ENCODE results near the gene ZBTB25. TPM values are rescaled to one million over a fixed set of nuclear protein-coding genes. Genes with fewer than 3 reads are reported as not detected.
A peak's percentile ranks its signal among the peaks of the same experiment; 100 is the strongest.

The ZBTB25 gene
- total RNA-seq, 2 experiments from 2014 or later = 51.2 to 55.3 TPM

DNA sequence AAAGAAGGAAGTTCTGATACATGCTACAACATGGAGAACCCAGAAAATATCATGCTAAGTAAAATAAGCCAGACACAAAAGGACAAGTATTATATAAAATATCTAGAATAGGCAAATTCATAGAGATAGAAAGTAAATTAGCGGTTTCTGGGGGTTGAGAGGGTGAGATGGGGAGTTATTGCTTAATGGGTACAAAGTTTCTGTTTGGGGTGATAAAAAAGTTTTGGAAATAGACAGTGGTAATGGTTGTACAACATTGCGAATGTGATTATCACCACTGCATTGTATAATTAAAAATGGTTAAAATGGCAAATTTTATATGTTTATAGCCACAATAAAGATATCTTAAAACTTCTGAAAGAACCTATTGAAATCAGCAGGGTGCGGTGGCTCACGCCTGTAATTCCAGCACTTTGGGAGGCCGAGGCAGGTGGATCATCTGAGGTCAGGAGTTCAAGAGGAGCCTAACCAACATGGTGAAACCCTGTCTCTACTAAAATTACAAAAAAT, 15.0 kb downstream of the ZBTB25 start:
- Mint-ChIP-seq H3K36me3 (peaks cover 33% of the 10 kb centered on the region), H3K4me1 (peaks cover 19% of the 10 kb centered on the region), H3K27me3 (no peaks in the 10 kb centered on the region), H3K27ac (no peak overlapping the region), H3K4me3 (no peak overlapping the region), H3K9me3 (no peaks in the 10 kb centered on the region)
- DNase-seq (no peak), ATAC-seq (ENCODE audit: low read depth) (no peak)
- POLR2A ChIA-PET = interaction anchor here (0.6 to 1.0 kb wide), 2 partner anchors 12 to 23 kb away, joined by 3 to 4 read pairs; no protein-coding TSS in a partner anchor

DNA sequence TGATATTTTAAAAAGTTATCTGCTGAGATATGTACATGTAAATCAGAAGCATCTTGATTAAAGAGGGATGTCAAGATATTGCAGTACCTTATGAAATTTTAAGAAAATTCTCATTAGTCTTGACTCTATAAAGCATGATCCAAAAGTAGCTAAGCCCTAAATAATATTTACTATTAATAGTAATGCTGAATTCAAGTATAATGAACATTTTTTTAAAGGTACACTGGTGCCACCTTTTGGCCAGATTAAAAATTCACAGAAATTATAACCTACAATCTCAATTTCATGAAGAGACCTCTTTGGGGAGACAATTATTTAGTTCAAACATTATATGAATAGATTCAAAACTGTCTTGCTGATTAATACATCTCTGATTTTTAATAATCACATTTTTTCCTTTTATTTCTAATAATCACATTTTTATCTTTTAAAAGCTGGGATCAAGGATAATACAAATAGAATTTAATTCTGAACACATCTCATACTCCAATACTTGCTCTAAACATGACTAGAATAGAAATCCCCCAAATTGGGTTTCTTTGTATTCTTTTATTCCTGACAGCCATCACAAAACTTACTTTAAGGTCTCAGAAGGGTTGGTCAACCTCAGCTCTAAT, 24.9 kb downstream of the ZBTB25 start:
- H3K27ac Mint-ChIP-seq = no peak overlapping the region
- no peak overlapping the region for H3K4me3 Mint-ChIP-seq
- H3K27me3 Mint-ChIP-seq = no peaks in the 10 kb centered on the region
- peaks cover 2% of the 10 kb centered on the region for H3K4me1 Mint-ChIP-seq
- H3K36me3 Mint-ChIP-seq = peaks cover 4% of the 10 kb centered on the region
- no peaks in the 10 kb centered on the region for H3K9me3 Mint-ChIP-seq
- POLR2A ChIA-PET = interaction anchor here (1.2 kb wide), 1 partner anchor 135 kb away, joined by 4 read pairs; no protein-coding TSS in a partner anchor
- no peak for ATAC-seq (ENCODE audit: low read depth)
- no peak for DNase-seq

DNA sequence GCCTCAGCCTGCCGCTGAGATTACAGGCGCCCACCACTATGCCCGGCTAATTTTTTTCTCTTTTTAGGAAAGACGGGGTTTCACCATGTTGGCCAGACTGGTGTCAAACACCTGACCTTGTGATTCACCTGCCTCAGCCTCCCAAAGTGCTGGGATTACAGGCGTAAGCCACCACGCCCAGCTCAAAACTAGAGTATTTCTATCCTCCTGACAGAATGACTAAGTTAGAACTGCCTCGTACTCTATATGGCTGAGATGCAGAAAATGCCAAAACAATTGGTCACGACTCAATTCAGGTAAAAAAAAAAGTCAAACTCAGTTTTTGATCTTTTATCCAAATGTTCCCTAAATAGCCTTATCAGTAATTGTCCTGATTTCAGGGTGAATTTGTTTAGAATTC, 27.2 kb downstream of the ZBTB25 start:
- ATAC-seq (ENCODE audit: low read depth) (no peak), DNase-seq (no peak)
- Mint-ChIP-seq H3K36me3 (peaks cover 4% of the 10 kb centered on the region), H3K9me3 (no peaks in the 10 kb centered on the region), H3K4me3 (no peak overlapping the region), H3K4me1 (peaks cover 2% of the 10 kb centered on the region), H3K27ac (no peak overlapping the region), H3K27me3 (no peaks in the 10 kb centered on the region)
- POLR2A ChIA-PET = no interaction called here

DNA sequence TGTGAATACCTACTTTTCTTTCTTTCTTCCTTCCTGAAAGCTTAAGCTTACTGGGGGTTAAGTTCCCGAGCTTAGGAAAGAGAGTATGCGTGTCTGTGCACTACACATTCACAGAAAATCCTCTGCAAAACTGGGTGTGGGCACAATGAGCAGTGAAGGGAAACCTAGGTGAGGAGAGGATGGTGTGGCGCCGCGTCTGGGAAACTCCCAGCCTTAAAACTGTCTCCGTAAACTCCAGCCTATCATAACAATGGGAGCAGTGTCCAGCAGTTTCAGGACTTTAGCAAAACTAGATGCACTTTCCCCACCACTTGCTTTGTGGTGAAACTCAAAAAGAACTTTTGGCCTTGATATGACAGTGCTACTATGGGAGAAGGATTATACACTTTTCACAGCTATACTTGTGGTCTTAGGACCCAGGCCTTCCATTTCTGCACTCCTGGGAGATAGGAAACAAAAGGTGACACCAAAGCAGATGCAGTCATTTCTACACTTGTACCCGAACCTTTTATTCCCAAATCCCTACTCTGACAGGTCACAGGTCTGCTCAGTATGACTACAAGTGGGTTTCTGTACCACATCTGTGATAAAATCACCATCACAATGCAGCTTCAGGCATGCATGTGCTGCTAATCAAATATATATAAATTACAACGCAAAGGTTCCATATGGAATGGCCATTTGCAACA, 27.9 kb downstream of the ZBTB25 start:
- H3K9me3 Mint-ChIP-seq = no peaks in the 10 kb centered on the region
- H3K36me3 Mint-ChIP-seq = peaks cover 4% of the 10 kb centered on the region
- no peak for DNase-seq
- no peaks in the 10 kb centered on the region for H3K27me3 Mint-ChIP-seq
- no peak overlapping the region for H3K27ac Mint-ChIP-seq
- H3K4me1 Mint-ChIP-seq = peaks cover 2% of the 10 kb centered on the region
- no peak for ATAC-seq (ENCODE audit: low read depth)
- H3K4me3 Mint-ChIP-seq = no peak overlapping the region
- POLR2A ChIA-PET = interaction anchor here (0.7 kb wide), 1 partner anchor 10 kb away, joined by 3 read pairs; the partner anchor contains the start of gene AKAP5

DNA sequence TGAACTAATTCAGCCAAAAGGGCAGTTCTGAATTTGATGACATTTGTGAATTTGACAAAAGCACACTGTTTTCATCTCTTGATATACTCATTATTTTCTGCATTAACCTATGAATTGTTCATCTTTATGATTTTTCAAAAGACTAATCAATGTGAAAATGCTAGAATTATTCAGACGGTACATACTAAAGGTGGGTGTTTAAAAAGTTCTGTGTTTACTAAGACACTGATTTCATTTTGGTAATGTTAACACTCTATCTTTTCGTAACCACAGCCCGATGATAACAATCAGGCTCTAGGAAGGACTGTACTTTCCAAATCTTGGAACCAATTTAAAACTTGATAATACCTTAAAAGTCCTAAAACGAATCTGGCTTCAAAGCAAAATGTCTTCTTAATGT, 28.9 kb downstream of the ZBTB25 start:
- ATAC-seq (ENCODE audit: low read depth) (no peak), DNase-seq (no peak)
- Mint-ChIP-seq H3K4me1 (peaks cover 2% of the 10 kb centered on the region), H3K36me3 (peaks cover 3% of the 10 kb centered on the region), H3K27me3 (no peaks in the 10 kb centered on the region), H3K4me3 (no peak overlapping the region), H3K27ac (no peak overlapping the region), H3K9me3 (no peaks in the 10 kb centered on the region)
- POLR2A ChIA-PET = interaction anchor here (0.7 kb wide), 2 partner anchors 9 to 248 kb away, joined by 3 to 5 read pairs; partner anchors contain the start of gene AKAP5

DNA sequence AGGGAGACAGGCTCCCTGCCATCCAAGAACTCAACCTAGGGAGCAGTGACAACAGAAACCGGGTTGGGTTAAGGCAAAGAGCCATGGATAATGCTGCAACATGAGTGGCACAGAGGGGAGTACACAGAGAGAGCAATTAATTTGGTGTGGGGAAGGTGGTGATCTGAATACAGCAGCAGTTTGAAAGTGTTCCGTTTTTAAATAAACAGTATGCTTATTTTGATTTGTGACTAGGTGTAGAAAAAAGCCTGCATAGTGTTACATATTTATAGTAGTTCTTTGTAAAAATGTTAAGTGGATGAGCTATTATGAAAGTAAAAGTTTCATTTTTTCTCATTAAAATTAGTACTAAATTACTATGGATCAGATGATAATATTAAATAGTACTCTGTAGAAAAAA, 29.6 kb downstream of the ZBTB25 start:
- DNase-seq (no peak), ATAC-seq (ENCODE audit: low read depth) (no peak)
- Mint-ChIP-seq H3K9me3 (no peaks in the 10 kb centered on the region), H3K4me1 (peaks cover 2% of the 10 kb centered on the region), H3K27me3 (no peaks in the 10 kb centered on the region), H3K27ac (no peak overlapping the region), H3K4me3 (no peak overlapping the region), H3K36me3 (peaks cover 1% of the 10 kb centered on the region)
- POLR2A ChIA-PET = no interaction called here

DNA sequence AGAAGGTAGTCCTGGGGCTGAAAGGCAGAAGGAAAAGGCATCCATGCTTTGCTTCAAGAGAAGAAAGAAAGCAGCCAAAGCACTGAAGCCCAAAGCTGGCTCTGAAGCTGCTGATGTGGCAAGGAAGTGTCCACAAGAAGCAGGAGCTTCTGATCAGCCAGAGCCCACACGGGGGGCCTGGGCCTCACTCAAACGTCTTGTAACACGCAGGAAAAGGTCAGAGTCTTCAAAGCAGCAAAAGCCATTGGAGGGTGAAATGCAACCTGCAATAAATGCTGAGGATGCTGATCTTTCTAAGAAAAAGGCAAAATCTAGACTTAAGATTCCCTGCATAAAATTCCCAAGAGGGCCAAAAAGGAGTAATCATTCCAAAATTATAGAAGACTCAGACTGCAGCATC, 35.2 kb downstream of the ZBTB25 start:
- peaks cover 29% of the 10 kb centered on the region for H3K4me1 Mint-ChIP-seq
- ATAC-seq (ENCODE audit: low read depth) (no peak), DNase-seq (no peak)
- no peaks in the 10 kb centered on the region for H3K9me3 Mint-ChIP-seq
- H3K27ac Mint-ChIP-seq = no peak overlapping the region
- POLR2A ChIA-PET = no interaction called here
- H3K27me3 Mint-ChIP-seq = peaks cover 2% of the 10 kb centered on the region
- no peak overlapping the region for H3K4me3 Mint-ChIP-seq
- H3K36me3 Mint-ChIP-seq = peaks cover 5% of the 10 kb centered on the region

DNA sequence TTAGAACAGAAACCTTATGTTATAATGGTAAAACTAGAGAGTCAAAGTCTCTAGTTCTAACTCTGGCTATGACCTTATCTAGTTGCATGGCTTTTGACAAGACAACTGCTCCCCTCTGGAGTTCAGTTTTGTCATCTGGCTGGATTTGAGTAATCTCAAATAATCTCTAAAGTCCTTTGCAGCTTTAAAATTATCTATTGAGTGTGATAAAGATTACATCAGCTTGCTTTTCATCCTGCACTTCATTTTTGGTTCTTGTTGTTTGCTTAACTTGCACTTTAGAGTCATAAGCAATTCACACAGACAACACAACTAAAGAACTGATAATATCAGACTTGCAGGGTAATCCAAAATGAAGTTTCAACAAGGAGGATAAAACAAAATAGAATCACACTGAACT, 36.1 kb downstream of the ZBTB25 start:
- no peak for ATAC-seq (ENCODE audit: low read depth)
- no peak overlapping the region for H3K27ac Mint-ChIP-seq
- H3K4me3 Mint-ChIP-seq = no peak overlapping the region
- H3K4me1 Mint-ChIP-seq = peaks cover 29% of the 10 kb centered on the region
- H3K36me3 Mint-ChIP-seq = peaks cover 5% of the 10 kb centered on the region
- no peaks in the 10 kb centered on the region for H3K9me3 Mint-ChIP-seq
- POLR2A ChIA-PET = interaction anchor here (1.2 kb wide), 1 partner anchor 80 kb away, joined by 3 read pairs; no protein-coding TSS in a partner anchor
- peaks cover 2% of the 10 kb centered on the region for H3K27me3 Mint-ChIP-seq
- DNase-seq = no peak

DNA sequence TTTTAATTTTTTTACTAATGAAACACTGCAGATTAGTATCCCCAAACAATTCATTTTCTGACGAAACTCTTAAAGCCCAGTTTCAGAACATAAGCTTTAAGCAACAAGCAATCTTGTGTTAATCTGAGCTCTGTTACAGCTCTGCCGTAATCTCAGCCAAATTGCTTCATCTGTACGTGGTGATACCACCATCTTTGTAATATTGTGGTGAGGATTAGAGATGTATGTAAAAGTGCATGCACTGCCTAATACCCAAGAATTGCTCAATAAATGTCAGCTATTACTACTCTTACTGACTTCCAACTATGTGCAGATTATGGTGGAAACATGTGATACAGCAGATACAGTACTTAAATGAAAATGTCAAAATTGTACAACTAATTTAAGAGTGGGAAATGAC, 36.5 kb downstream of the ZBTB25 start:
- POLR2A ChIA-PET = interaction anchor here (1.2 kb wide), 1 partner anchor 80 kb away, joined by 3 read pairs; no protein-coding TSS in a partner anchor
- H3K9me3 Mint-ChIP-seq = no peaks in the 10 kb centered on the region
- ATAC-seq (ENCODE audit: low read depth) (no peak), DNase-seq (no peak)
- H3K36me3 Mint-ChIP-seq = peaks cover 7% of the 10 kb centered on the region
- peaks cover 29% of the 10 kb centered on the region for H3K4me1 Mint-ChIP-seq
- peaks cover 2% of the 10 kb centered on the region for H3K27me3 Mint-ChIP-seq
- no peak overlapping the region for H3K27ac Mint-ChIP-seq
- no peak overlapping the region for H3K4me3 Mint-ChIP-seq

DNA sequence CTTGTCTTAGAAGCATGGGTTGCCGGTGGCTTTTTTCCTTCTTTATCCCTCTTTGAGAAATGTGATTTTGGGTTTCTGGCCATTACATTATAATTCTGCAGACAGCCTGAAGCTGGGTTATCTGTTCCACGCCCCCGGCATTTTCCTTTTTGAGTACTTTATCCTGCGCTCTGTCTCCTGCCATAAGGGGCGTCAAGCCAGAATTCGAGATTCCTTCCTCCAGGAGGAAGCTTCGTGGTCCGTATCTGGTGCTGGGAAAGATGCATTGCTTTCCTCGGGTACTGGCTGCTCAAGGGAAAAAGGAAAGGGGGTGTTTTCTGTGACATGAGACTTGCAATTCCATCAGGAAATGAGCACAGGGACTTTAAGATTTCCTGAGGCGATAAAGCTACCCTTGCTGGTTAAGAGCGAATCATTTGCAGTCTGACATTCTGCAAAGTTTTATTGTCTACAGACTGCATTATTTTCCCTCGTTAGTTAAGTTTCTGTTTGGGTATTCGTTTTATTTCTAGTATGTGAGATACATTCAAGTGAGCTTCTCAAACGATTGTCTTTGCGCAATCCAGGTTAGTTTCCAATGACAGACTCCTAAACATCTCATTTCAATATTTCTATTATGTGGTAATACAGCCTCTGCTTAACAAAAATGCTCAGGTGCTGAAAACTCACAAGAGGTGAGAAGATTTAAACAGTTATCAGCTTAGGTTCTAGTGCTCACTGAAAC, 37.6 kb downstream of the ZBTB25 start:
- no peak for DNase-seq
- ATAC-seq (ENCODE audit: low read depth) = no peak
- Mint-ChIP-seq H3K4me3 (peak overlapping the region; percentile 82), H3K27ac (peak overlapping the region; percentile 50), H3K27me3 (peaks cover 2% of the 10 kb centered on the region), H3K9me3 (no peaks in the 10 kb centered on the region), H3K36me3 (peaks cover 8% of the 10 kb centered on the region), H3K4me1 (peaks cover 29% of the 10 kb centered on the region)
- POLR2A ChIA-PET = interaction anchor here (0.8 to 1.2 kb wide), 3 partner anchors 9 to 78 kb away, joined by 3 read pairs; partner anchors contain the start of gene MTHFD1

DNA sequence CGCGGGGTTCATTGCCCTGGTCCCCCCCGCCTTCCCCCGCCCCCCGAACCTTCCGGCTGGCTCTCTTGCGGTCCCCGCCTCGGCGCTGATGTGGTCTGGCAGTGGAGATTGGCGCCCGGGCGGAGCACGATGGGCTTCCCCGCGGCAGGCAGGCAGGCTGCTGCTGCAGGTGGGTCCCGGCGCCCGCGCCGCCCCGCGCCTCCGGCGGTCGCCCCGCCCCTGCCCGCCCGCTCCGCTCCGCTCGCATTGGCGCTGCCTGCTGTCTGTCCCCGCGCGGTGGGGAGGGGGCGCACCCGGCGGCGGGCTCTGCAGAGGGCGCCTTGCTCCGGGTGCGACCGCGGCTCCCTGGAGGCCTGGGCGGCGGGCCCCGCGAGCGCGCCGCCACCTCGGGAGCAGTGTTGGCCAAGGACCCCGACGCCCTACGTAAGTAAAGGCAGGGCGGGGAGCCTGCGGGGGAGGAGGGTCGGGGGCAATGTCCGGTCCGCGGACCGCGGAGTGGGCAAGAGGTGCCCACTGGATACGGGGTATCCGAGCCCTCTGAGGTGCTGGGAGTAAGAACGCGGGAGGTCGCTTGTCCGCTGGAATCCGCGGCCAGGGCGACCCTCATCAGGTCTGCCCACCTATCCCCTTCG, 38.3 kb downstream of the ZBTB25 start, which contains the start of gene AKAP5:
Gene AKAP5 (plus strand): TSS at position 309 of the 632 bp plus-strand sequence. CDS start 2,896 bp downstream, outside the sequence.
- Mint-ChIP-seq H3K9me3 (no peaks in the 10 kb centered on the region), H3K27ac (peak within 1 kb of the TSS; percentile 50), H3K4me3 (peak within 1 kb of the TSS; percentile 82), H3K4me1 (peaks cover 29% of the 10 kb centered on the region), H3K27me3 (peaks cover 2% of the 10 kb centered on the region), H3K36me3 (peaks cover 9% of the 10 kb centered on the region)
- POLR2A ChIA-PET = interaction anchor here (1.0 to 1.2 kb wide), 2 partner anchors 10 to 36 kb away, joined by 3 read pairs; no protein-coding TSS in a partner anchor
- DNase-seq = peak; percentile 75
- ATAC-seq (ENCODE audit: low read depth) = peak; percentile 87

DNA sequence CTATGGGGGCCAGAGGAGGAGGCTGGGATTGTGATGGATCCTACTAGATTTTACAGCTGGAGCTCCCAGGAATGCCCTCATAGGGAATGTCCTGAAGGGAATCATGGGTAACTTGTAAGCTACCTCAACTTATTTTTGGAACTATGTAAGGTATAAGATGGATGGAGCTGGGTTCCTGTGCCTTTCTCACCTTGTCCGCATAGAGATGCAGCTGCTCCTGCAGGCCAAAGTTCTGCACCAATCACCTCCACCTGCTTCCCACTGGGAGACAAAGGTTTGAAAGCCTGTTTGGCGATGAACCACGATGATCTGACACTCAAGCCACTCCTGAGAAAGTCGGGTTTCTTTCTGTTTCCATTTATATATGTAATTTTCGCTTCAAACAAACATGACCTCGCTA, 39.0 kb downstream of the ZBTB25 start:
- POLR2A ChIA-PET = interaction anchor here (0.6 to 0.7 kb wide), 2 partner anchors 50 to 998 kb away, joined by 3 to 4 read pairs; no protein-coding TSS in a partner anchor
- Mint-ChIP-seq H3K27ac (peak overlapping the region; percentile 41), H3K4me1 (peaks cover 29% of the 10 kb centered on the region), H3K9me3 (no peaks in the 10 kb centered on the region), H3K4me3 (peak overlapping the region; percentile 81), H3K36me3 (peaks cover 15% of the 10 kb centered on the region), H3K27me3 (peaks cover 2% of the 10 kb centered on the region)
- ATAC-seq (ENCODE audit: low read depth) (no peak), DNase-seq (no peak)

All from activated naive CD8-positive, alpha-beta T cell treated with anti-CD3 and anti-CD28 coated beads, Interleukin-2, amount 10 ng/mL, durations not matched to agents 7 days and 5 days (primary cell).